GM12878 (cell line): ENCODE data around the gene SPAM1. TPM values are rescaled to one million over a fixed set of nuclear protein-coding genes. Genes with fewer than 3 reads are reported as not detected.

Experiments used
- ATAC-seq: fragments of 200-7000 bp; cut with Tn5 transposase; 3 replicates; pipeline ENCODE4 v1.9.1; 2020; ENCODE audit warnings: mild to moderate bottlenecking, moderate library complexity
- Bru-seq: library from RNA; stranded (reverse); fragments of 400-500 nt; gene quantifications from one replicate; lab custom pipeline; 2021; lab: Mats Ljungman, UMichigan
- BruChase-seq, 2 experiments: library from RNA; stranded (reverse); fragments of 400-500 nt; gene quantifications; one replicate each; lab custom pipeline; 2021; lab: Mats Ljungman, UMichigan
- BruUV-seq: library from RNA; stranded (reverse); fragments of 400-500 nt; replicated peaks from 2 replicates; lab custom pipeline; 2021; lab: Mats Ljungman, UMichigan
- CTCF ChIA-PET: fragments of 300-600 bp; sonication (Branson Sonifier 250); formaldehyde crosslinking; extraction: SDS; loops from one replicate; lab custom pipeline; 2021; ENCODE audit warnings: inconsistent platforms; lab: Yijun Ruan, JAX
- POLR2A ChIA-PET: fragments of 350-600 bp; formaldehyde crosslinking; extraction: SDS; loops from one replicate; lab custom pipeline; 2021; ENCODE audit warnings: inconsistent platforms; lab: Charles Lee
- RAD21 ChIA-PET: fragments of 300-600 bp; sonication (Branson Sonifier 250); formaldehyde crosslinking; loops from one replicate; lab custom pipeline; 2023; ENCODE audit warnings: antibody characterized with exemption; ENCODE audit not compliant: unreplicated experiment; lab: Charles Lee
- SMC1A ChIA-PET: fragments of 300-600 bp; sonication (Branson Sonifier 250); formaldehyde crosslinking; loops from one replicate; lab custom pipeline; 2023; ENCODE audit not compliant: unreplicated experiment, uncharacterized antibody; lab: Charles Lee
- DNase-seq: peaks from one replicate; pipeline ENCODE4 v3.0.0-alpha.2; 2011; ENCODE audit warnings: low read depth, low spot score
- FAIRE-seq: peaks from 3 replicates; lab custom pipeline; 2011; peaks lifted over from hg19 to GRCh38; lab: Jason Lieb, UNC
- H2AFZ ChIP-seq: 2 replicates; pipeline ENCODE4 v1.6.0; 2011; ENCODE audit warnings: low read depth, low read length, control low read depth; ENCODE audit not compliant: control insufficient read depth
- H3K27ac ChIP-seq: 2 replicates; pipeline ENCODE4 v1.5.1; 2011; ENCODE audit warnings: control low read depth; ENCODE audit not compliant: control insufficient read depth, insufficient read depth
- H3K27me3 ChIP-seq, 2 experiments: replicated peaks in 1 of 2; 2 replicates each; pipeline versions ENCODE4 v1.6.0 to v1.6.1; 2011; ENCODE audit warnings: low read length in 1 of 2; ENCODE audit not compliant: control insufficient read depth in 2 of 2, insufficient read depth in 2 of 2
- H3K36me3 ChIP-seq, 2 experiments: 2 replicates each; pipeline ENCODE4 v1.5.1; 2011; ENCODE audit warnings: low read length in 1 of 2; ENCODE audit not compliant: control insufficient read depth in 2 of 2, insufficient read depth in 2 of 2
- H3K4me1 ChIP-seq: 2 replicates; pipeline ENCODE4 v1.6.1; 2011; ENCODE audit warnings: mild to moderate bottlenecking, low read length, moderate library complexity, mixed read lengths; ENCODE audit not compliant: control insufficient read depth, insufficient read depth
- H3K4me2 ChIP-seq: 2 replicates; pipeline ENCODE4 v1.6.0; 2011; ENCODE audit warnings: control low read depth; ENCODE audit not compliant: control insufficient read depth, insufficient read depth
- H3K4me3 ChIP-seq: fragments of 200-600 bp; sonication (generic); 2 replicates; pipeline ENCODE4 v1.5.1; 2016
- H3K79me2 ChIP-seq: 2 replicates; pipeline ENCODE4 v1.6.0; 2011; ENCODE audit warnings: low read length; ENCODE audit not compliant: control insufficient read depth, insufficient read depth
- H3K9ac ChIP-seq: 2 replicates; pipeline ENCODE4 v1.8.0; 2011; ENCODE audit warnings: low read length, control low read depth, mixed read lengths; ENCODE audit not compliant: control insufficient read depth, insufficient read depth
- H3K9me3 ChIP-seq: replicated peaks from 3 replicates; pipeline ENCODE4 v1.5.1; 2011; ENCODE audit warnings: mild to moderate bottlenecking, low read length; ENCODE audit not compliant: control insufficient read depth, insufficient read depth
- H4K20me1 ChIP-seq: 2 replicates; pipeline ENCODE4 v1.6.0; 2011; ENCODE audit not compliant: control insufficient read depth, insufficient read depth
- BHLHE40 ChIP-seq, 2 experiments: fragments of 450-650 bp in 1 of 2; IDR thresholded peaks; 2 replicates each; pipeline ENCODE4 v1.6.1; 2011 to 2017; ENCODE audit warnings: low read depth in 2 of 2, borderline replicate concordance in 1 of 2, improper control_type of control experiment in 1 of 2, low read length in 1 of 2, mild to moderate bottlenecking in 1 of 2
- CHD2 ChIP-seq: IDR thresholded peaks from 2 replicates; pipeline ENCODE4 v1.6.1; 2011; ENCODE audit warnings: low read depth, low read length, improper control_type of control experiment, borderline replicate concordance
- EP300 ChIP-seq, 2 experiments: fragments of 150-350 bp in 1 of 2; IDR thresholded peaks; 2 replicates each; pipeline ENCODE4 v1.6.1; 2011 to 2012; ENCODE audit warnings: low read depth in 2 of 2, low read length in 2 of 2, borderline replicate concordance in 1 of 2, improper control_type of control experiment in 1 of 2, inconsistent platforms in 1 of 2; ENCODE audit not compliant: control insufficient read depth in 1 of 2
- JUNB ChIP-seq: IDR thresholded peaks from 2 replicates; pipeline ENCODE4 v1.6.1; 2016; ENCODE audit warnings: antibody characterized with exemption, mild to moderate bottlenecking
- MLLT1 ChIP-seq: fragments of 450-650 bp; IDR thresholded peaks from 2 replicates; pipeline ENCODE4 v1.6.1; 2016; ENCODE audit warnings: mild to moderate bottlenecking
- MYC ChIP-seq: IDR thresholded peaks from 2 replicates; pipeline ENCODE4 v1.6.1; 2011; ENCODE audit warnings: mild to moderate bottlenecking, low read length, moderate library complexity, inconsistent platforms; ENCODE audit not compliant: insufficient read depth, insufficient replicate concordance, insufficient read length, severe bottlenecking
- NKRF ChIP-seq: fragments of 450-650 bp; conservative IDR thresholded peaks from 2 replicates; pipeline ENCODE4 v1.6.1; 2017; ENCODE audit warnings: mild to moderate bottlenecking, moderate library complexity
- PAX5 ChIP-seq: IDR thresholded peaks from 2 replicates; pipeline ENCODE4 v1.6.1; 2011; ENCODE audit warnings: low read depth, low read length, borderline replicate concordance
- POLR2AphosphoS5 ChIP-seq: IDR thresholded peaks from 2 replicates; pipeline ENCODE4 v1.6.1; 2011; ENCODE audit warnings: mild to moderate bottlenecking, low read length, inconsistent platforms
- RBBP5 ChIP-seq: fragments of 200-600 bp; sonication (generic); conservative IDR thresholded peaks from 2 replicates; pipeline ENCODE4 v1.6.1; 2016
- RCOR1 ChIP-seq: conservative IDR thresholded peaks from 2 replicates; pipeline ENCODE4 v1.6.1; 2012; ENCODE audit warnings: low read depth, low read length, improper control_type of control experiment
- RELB ChIP-seq: fragments of 450-650 bp; IDR thresholded peaks from 2 replicates; pipeline ENCODE4 v1.6.1; 2017; ENCODE audit warnings: low read depth, mild to moderate bottlenecking, moderate library complexity
- SIX5 ChIP-seq: IDR thresholded peaks from 2 replicates; pipeline ENCODE4 v1.6.1; 2011; ENCODE audit warnings: mild to moderate bottlenecking, low read depth, low read length, moderate library complexity; ENCODE audit not compliant: severe bottlenecking
- SMAD5 ChIP-seq: IDR thresholded peaks from 2 replicates; pipeline ENCODE4 v1.6.1; 2016; ENCODE audit warnings: antibody characterized with exemption, low read depth
- TCF3 ChIP-seq: IDR thresholded peaks from 2 replicates; pipeline ENCODE4 v1.6.1; 2012; ENCODE audit warnings: low read depth, mild to moderate bottlenecking, low read length, borderline replicate concordance; ENCODE audit not compliant: insufficient read depth
- TCF7 ChIP-seq: IDR thresholded peaks from 2 replicates; pipeline ENCODE4 v1.6.1; 2014; ENCODE audit warnings: antibody characterized with exemption, borderline replicate concordance
- ZNF24 ChIP-seq: fragments of 450-650 bp; IDR thresholded peaks from 2 replicates; pipeline ENCODE4 v1.6.1; 2017; ENCODE audit warnings: antibody characterized with exemption, mild to moderate bottlenecking
- ZNF384 ChIP-seq: IDR thresholded peaks from 2 replicates; pipeline ENCODE4 v1.6.1; 2012; ENCODE audit warnings: low read depth, mild to moderate bottlenecking, low read length, improper control_type of control experiment, borderline replicate concordance
- in situ Hi-C: fragments of 300-500 bp; cut with MboI; formaldehyde crosslinking; loops from 9 replicates; pipeline ENCODE4 v1.14.3; 2018; ENCODE audit warnings: mixed read lengths
- intact Hi-C: fragments of 100-400 bp; cut with micrococcal nuclease; formaldehyde crosslinking; loops from one replicate; pipeline ENCODE4 v1.14.2; 2022; ENCODE audit not compliant: unreplicated experiment
- long read RNA-seq, 2 experiments: library from polyadenylated mRNA; unstranded; transcript quantifications; one replicate each; pipeline ENCODE4 v2.0.0, GENCODE V29; 2019 to 2020
- polyA minus RNA-seq, 3 experiments: library from RNA; depleted of rRNA, polyadenylated mRNA; stranded (reverse); fragments of >200 nt; gene quantifications; 2 replicates each; pipeline ENCODE4 v1.2.3, GENCODE V29; 2011
- polyA plus RNA-seq, 11 experiments: library from polyadenylated mRNA; depleted of rRNA in 4 of 11; unstranded in 6 of 11; stranded (reverse) in 5 of 11; fragments of >200 nt; fragmentation: Nextera tagmentation in 4 of 11; fragmentation: Illumina TruSeq in 1 of 11; extraction: Ambion mirVana in 4 of 11; extraction: Trizol in 1 of 11; gene quantifications; 1 replicate in 1 of 11; 2 replicates in 10 of 11; pipeline versions ENCODE4 v1.2.1 to v1.2.3, GENCODE V29; 2011 to 2016; ENCODE audit warnings: inconsistent platforms in 2 of 11, missing spikeins in 2 of 11, low read depth in 1 of 11
- total RNA-seq, 4 experiments: library from RNA; depleted of rRNA in 3 of 4; stranded (reverse); fragments of >200 nt in 3 of 4; fragmentation: Illumina TruSeq in 1 of 4; extraction: Trizol in 1 of 4; gene quantifications; 2 replicates each; pipeline versions ENCODE4 v1.2.1 to v1.2.3, GENCODE V29; 2013 to 2021

The SPAM1 gene
- not detected in 2 replicates for total RNA-seq (2013; cell fraction: nucleolus; rRNA removed)
- total RNA-seq (2014; rRNA removed) (not detected in 2 replicates), total RNA-seq (2014; rRNA removed; fragmentation: Illumina TruSeq; extraction: Trizol) (not detected in 2 replicates), total RNA-seq (2021) (not detected in 2 replicates), polyA plus RNA-seq (2011; rRNA removed) (not detected in 2 replicates), polyA plus RNA-seq (2014; fragmentation: Illumina TruSeq; extraction: Trizol) (not detected in 2 replicates), polyA plus RNA-seq (2014; fragmentation: Nextera tagmentation; extraction: Ambion mirVana) (not detected), polyA plus RNA-seq (2014; rRNA removed) (not detected in 2 replicates), polyA plus RNA-seq (2016; fragmentation: Nextera tagmentation; extraction: Ambion mirVana) (not detected), polyA minus RNA-seq (2011; rRNA and poly(A)+ RNA removed) (not detected in 2 replicates), Bru-seq, nascent RNA (percentile 4 among the genes with signal in this experiment), BruChase-seq, experiment 1, labeled RNA remaining after a 6-hour chase (percentile 9 among the genes with signal in this experiment), BruChase-seq, experiment 2, labeled RNA remaining after a 2-hour chase (percentile 9 among the genes with signal in this experiment)
- polyA plus RNA-seq (2011; ENCODE audit: low read depth) = not detected
- polyA plus RNA-seq (2011; cell fraction: cytosol; rRNA removed) = not detected in 2 replicates
- not detected in 2 replicates for polyA plus RNA-seq (2011; cell fraction: nucleus; rRNA removed)
- polyA plus RNA-seq (2012) = not detected in 2 replicates
- not detected in 2 replicates for polyA minus RNA-seq (2011; cell fraction: cytosol; rRNA and poly(A)+ RNA removed)
- polyA minus RNA-seq (2011; cell fraction: nucleus; rRNA and poly(A)+ RNA removed) = not detected in 2 replicates
- long read RNA-seq, experiment 1 = 0 reads
- long read RNA-seq, experiment 2 = 0 reads

- H3K36me3 ChIP-seq = no peaks in the 10 kb centered on the region
- ATAC-seq (no peak), FAIRE-seq (no peak), DNase-seq (no peak)
- RAD21 ChIA-PET = no interaction called here
- CTCF ChIA-PET = no interaction called here
- no peaks in the 10 kb centered on the region for H3K9me3 ChIP-seq
- in situ Hi-C loops = no loop called here
- no peaks in the 10 kb centered on the region for H3K27me3 ChIP-seq
- no peaks in the 10 kb centered on the region for H3K79me2 ChIP-seq
- H3K9ac ChIP-seq = no peak within 1 kb of the TSS
- H3K4me2 ChIP-seq = no peak within 1 kb of the TSS
- H3K4me3 ChIP-seq = no peak within 1 kb of the TSS
- H3K27ac ChIP-seq = no peak within 1 kb of the TSS
- H2AFZ ChIP-seq = no peak within 1 kb of the TSS
- intact Hi-C loops = no loop called here
- no TSS peak for BruUV-seq
- SMC1A ChIA-PET = no interaction called here
- H3K4me1 ChIP-seq = no peaks in the 10 kb centered on the region
- POLR2A ChIA-PET = no interaction called here
- no peaks in the 10 kb centered on the region for H4K20me1 ChIP-seq
- TF ChIP-seq RELB = no peak
- TF ChIP-seq JUNB = no peak
- TF ChIP-seq ZNF384 = no peak
- no peak for TF ChIP-seq ZNF24
- TF ChIP-seq SMAD5 = no peak
- no peak for TF ChIP-seq MLLT1
- TF ChIP-seq RBBP5 = no peak
- TF ChIP-seq POLR2AphosphoS5 = no peak
- no peak for TF ChIP-seq TCF3
- TF ChIP-seq BHLHE40 (IDR thresholded peaks at IDR 0.05; ENCODE audit: borderline replicate concordance in 1 of 2, low read depth in 2 of 2, low read length in 1 of 2) = no peak
- TF ChIP-seq TCF7 = no peak
- no peak for TF ChIP-seq MYC
- TF ChIP-seq CHD2 = no peak
- TF ChIP-seq PAX5 = no peak
- no peak for TF ChIP-seq EP300 (IDR thresholded peaks at IDR 0.05; ENCODE audit: borderline replicate concordance in 1 of 2, control insufficient read depth in 1 of 2, low read depth in 2 of 2, low read length in 2 of 2)
- no peak for TF ChIP-seq NKRF
- TF ChIP-seq SIX5 = no peak
- no peak for TF ChIP-seq RCOR1
Observed at GRCh38 chr7:123924941-123925340, at the start of gene SPAM1. TSS of gene SPAM1 (plus strand) at chr7:123925241. CDS start at chr7:123953571, 28,330 bp downstream.
